ENCODE measurements around the gene ATP5F1E.
"Not testable (repeated sequence)": the region's sequence is repeated elsewhere in the genome, so short reads cannot be mapped to it uniquely, and the experiment has no call there.

Gene ATP5F1E

DNA sequence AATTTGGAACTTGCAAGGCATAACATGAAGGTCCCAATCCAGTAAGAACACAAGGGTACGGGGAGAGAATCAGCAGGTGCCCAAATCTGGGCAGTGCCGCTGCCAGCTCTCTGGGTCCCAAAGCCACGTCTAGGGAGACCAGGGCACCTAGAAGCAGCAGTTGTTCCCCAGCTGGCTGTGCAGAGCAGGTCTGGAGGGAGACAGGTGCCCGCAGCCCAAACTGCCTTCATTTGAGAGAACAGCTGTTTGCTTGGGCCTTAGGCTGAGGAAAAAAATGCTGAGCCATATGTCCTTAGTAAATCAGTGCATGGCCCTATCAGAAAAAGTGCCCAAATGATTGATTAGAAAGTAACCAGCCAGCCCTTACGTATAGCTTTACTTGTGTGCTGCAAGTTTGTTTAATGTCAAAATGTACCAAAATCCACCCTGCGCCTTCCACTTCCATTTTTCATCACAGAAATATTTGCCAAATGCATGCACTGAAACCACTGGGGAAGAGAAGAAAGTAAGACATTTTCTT is 19.6 kb upstream of the ATP5F1E start:
- H3K27ac Mint-ChIP-seq, result no peak overlapping the region
- H3K4me3 Mint-ChIP-seq, result no peak overlapping the region
- H3K36me3 Mint-ChIP-seq (ENCODE audit: low read depth), result no peaks in the 10 kb centered on the region
- DNase-seq (ENCODE audit: low spot score), result no peak
- H3K4me1 Mint-ChIP-seq (ENCODE audit: low read depth), result peaks cover 15% of the 10 kb centered on the region
- no peaks in the 10 kb centered on the region for H3K9me3 Mint-ChIP-seq
- peaks cover 38% of the 10 kb centered on the region for H3K27me3 Mint-ChIP-seq (ENCODE audit: low read depth)

DNA sequence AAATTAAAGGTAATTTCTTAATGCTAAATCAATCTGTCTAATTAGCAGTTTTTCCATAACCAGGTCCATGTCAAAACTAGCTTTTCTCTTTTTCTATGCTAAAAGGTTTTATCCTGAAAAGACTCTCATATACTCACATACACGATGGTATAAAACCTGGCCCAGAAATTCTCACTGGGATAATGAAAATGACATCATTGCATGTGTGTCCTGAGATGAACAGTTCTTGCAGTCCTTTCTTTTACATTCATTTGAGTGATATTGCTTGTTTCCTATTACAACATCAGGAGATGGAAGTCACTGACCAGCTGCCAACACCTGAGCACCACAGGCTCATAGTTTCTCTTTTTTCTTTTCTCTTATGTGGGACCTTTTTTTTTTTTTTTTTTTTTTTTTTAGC is 18.3 kb upstream of the ATP5F1E start:
- no peak overlapping the region for H3K4me3 Mint-ChIP-seq
- no peak overlapping the region for H3K27ac Mint-ChIP-seq
- H3K4me1 Mint-ChIP-seq (ENCODE audit: low read depth), result peaks cover 15% of the 10 kb centered on the region
- H3K9me3 Mint-ChIP-seq, result no peaks in the 10 kb centered on the region
- H3K36me3 Mint-ChIP-seq (ENCODE audit: low read depth), result no peaks in the 10 kb centered on the region
- H3K27me3 Mint-ChIP-seq (ENCODE audit: low read depth), result peaks cover 32% of the 10 kb centered on the region
- DNase-seq (ENCODE audit: low spot score), result no peak

DNA sequence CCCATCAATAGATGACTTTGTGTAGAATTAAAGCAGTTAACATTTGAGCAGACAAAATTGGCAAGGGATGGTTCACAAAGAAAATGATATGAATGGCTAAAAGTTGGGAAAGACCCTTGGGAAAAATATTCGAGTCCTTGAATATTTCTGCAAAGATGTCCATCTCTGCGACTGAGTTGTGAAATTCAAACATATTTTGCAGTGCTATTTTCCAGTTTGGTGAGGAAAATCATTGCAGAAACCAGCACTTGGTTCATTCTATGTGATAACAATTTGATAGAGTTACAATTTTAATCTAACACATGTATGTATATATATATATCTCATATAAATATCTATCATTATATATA is 16.5 kb upstream of the ATP5F1E start:
- Mint-ChIP-seq H3K27ac (no peak overlapping the region), H3K9me3 (no peaks in the 10 kb centered on the region), H3K4me3 (no peak overlapping the region), H3K4me1 (ENCODE audit: low read depth) (peaks cover 17% of the 10 kb centered on the region), H3K27me3 (ENCODE audit: low read depth) (peaks cover 21% of the 10 kb centered on the region), H3K36me3 (ENCODE audit: low read depth) (no peaks in the 10 kb centered on the region)
- DNase-seq (ENCODE audit: low spot score), result no peak

DNA sequence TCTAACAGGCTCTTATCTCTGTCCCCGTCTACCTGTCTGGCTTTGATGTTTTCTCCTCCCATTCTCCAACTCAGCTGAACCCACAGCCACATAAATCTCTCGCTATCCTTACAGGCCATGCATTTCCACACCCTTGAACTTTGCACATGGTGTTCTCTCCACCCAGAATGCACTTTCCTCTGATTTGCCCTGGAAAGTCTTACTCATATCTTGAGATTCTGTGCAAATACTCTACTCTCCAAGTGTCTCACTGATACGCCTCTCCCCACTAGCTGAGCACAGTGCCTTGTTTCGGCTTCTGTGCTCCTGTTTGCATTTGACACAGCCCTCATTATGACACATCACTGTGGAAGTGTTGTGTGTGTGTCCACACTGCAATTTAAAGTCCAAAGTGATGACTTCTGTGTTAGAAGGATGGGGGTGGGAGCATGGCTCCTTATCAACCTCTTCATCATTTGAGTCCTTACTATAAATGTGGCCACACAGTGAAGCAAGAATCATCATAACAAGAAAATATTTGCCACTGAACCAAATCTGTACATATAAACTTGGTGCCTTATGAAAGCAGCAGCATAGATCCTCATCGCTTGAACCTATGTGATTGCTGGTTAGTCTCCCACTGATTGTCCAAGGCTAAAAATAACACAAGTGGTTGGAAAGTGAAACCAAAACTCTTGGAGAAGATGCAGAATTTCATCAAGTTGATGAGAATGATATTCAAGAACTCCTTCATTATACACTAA is 16.0 kb upstream of the ATP5F1E start:
- H3K9me3 Mint-ChIP-seq, result no peaks in the 10 kb centered on the region
- H3K4me3 Mint-ChIP-seq, result no peak overlapping the region
- H3K36me3 Mint-ChIP-seq (ENCODE audit: low read depth), result no peaks in the 10 kb centered on the region
- H3K27me3 Mint-ChIP-seq (ENCODE audit: low read depth), result peaks cover 16% of the 10 kb centered on the region
- H3K27ac Mint-ChIP-seq, result peak overlapping the region; percentile 47
- peak; percentile 53 for DNase-seq (ENCODE audit: low spot score)
- H3K4me1 Mint-ChIP-seq (ENCODE audit: low read depth), result peaks cover 22% of the 10 kb centered on the region

DNA sequence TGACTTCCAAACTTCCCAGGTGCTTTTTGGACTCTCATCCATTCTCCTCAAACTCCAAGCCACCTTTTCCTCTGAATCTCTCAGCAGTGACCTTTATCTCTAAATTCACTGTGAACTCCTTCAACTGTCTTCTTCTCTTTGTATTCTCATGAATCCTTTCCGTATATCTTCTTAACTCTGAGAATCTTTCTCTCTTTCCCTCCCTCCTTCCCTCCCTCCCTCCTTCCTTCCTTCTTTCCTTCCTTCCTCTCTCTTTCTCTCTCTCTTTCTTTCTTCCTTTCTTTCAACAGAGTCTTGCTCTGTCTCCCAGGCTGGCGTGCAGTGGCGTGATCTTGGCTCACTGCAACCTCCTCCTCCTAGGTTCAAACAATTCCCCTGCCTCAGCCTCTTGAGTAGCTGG is 14.7 kb upstream of the ATP5F1E start:
- no peaks in the 10 kb centered on the region for H3K9me3 Mint-ChIP-seq
- no peak for DNase-seq (ENCODE audit: low spot score)
- H3K27me3 Mint-ChIP-seq (ENCODE audit: low read depth), result peaks cover 7% of the 10 kb centered on the region
- H3K27ac Mint-ChIP-seq, result no peak overlapping the region
- peaks cover 21% of the 10 kb centered on the region for H3K4me1 Mint-ChIP-seq (ENCODE audit: low read depth)
- H3K36me3 Mint-ChIP-seq (ENCODE audit: low read depth), result peaks cover 2% of the 10 kb centered on the region
- H3K4me3 Mint-ChIP-seq, result no peak overlapping the region

DNA sequence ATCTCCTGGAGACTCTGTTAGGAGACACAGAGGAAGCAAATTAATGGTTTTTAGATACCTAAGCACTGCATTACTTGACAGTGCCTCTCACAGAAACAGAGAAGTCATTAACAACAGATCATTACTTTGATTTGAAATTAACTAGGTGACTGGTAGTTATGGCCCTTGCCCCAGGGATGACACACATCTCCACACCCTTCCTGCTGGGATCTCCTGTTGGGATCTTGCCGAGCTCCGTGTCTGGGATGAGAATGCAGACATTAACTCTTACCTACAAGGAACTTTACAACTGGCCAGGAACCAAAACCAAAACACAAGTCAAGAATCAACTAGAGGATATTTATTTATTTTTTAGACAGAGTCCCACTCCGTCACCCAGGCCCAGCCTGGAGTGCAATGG is 12.7 kb upstream of the ATP5F1E start:
- no peak overlapping the region for H3K27ac Mint-ChIP-seq

DNA sequence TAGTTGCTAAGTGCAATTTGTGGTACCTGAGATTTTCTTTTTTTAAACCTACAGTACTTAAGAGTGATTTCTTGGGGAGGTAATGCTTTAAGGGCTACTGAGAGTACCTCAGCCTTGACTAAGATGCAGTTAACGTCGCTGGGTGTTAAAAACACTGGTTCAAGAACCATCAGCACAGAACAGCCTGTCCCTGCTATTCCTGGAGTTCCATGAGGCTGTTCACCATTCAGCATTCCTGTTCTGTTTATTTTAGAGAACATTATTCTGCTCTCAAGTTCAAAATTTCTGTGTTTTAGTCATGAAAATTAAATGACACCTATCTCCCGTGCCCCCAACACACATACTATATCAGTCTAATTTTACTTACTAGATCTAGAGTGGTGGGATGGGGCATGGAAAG is 12.2 kb upstream of the ATP5F1E start:
- Mint-ChIP-seq H3K27me3 (ENCODE audit: low read depth) (no peaks in the 10 kb centered on the region), H3K9me3 (no peaks in the 10 kb centered on the region), H3K36me3 (ENCODE audit: low read depth) (peaks cover 18% of the 10 kb centered on the region), H3K27ac (no peak overlapping the region), H3K4me1 (ENCODE audit: low read depth) (peaks cover 36% of the 10 kb centered on the region), H3K4me3 (no peak overlapping the region)
- no peak for DNase-seq (ENCODE audit: low spot score)

More for the DNA sequence above, 12.7 kb upstream of the ATP5F1E start:
- no peaks in the 10 kb centered on the region for H3K9me3 Mint-ChIP-seq
- no peaks in the 10 kb centered on the region for H3K27me3 Mint-ChIP-seq (ENCODE audit: low read depth)
- peaks cover 15% of the 10 kb centered on the region for H3K36me3 Mint-ChIP-seq (ENCODE audit: low read depth)
- no peak overlapping the region for H3K4me3 Mint-ChIP-seq
- H3K4me1 Mint-ChIP-seq (ENCODE audit: low read depth), result peaks cover 33% of the 10 kb centered on the region
- no peak for DNase-seq (ENCODE audit: low spot score)

DNA sequence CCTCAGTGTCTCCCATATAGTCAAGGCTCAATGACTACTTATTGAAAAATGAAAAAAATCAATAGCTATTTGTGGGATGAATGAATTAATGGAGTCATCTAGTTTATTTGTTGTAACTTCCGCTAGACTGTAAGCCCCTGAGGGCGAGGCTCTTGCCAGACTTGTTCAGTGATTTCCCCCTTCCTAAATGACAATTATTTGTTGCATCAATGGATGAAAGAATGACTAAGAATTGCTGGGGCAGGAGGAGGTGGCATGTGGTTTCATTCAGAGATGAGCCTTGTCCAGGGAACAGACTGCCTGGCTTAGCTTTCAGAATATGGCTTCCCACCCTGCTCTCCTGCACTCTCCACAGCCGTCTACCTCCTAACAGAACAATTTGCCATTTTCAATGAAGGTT is 11.6 kb upstream of the ATP5F1E start:
- no peak for DNase-seq (ENCODE audit: low spot score)
- Mint-ChIP-seq H3K4me1 (ENCODE audit: low read depth) (peaks cover 40% of the 10 kb centered on the region), H3K36me3 (ENCODE audit: low read depth) (peaks cover 22% of the 10 kb centered on the region), H3K27ac (peak overlapping the region; percentile 72), H3K27me3 (ENCODE audit: low read depth) (no peaks in the 10 kb centered on the region), H3K4me3 (peak overlapping the region; percentile 78), H3K9me3 (no peaks in the 10 kb centered on the region)

DNA sequence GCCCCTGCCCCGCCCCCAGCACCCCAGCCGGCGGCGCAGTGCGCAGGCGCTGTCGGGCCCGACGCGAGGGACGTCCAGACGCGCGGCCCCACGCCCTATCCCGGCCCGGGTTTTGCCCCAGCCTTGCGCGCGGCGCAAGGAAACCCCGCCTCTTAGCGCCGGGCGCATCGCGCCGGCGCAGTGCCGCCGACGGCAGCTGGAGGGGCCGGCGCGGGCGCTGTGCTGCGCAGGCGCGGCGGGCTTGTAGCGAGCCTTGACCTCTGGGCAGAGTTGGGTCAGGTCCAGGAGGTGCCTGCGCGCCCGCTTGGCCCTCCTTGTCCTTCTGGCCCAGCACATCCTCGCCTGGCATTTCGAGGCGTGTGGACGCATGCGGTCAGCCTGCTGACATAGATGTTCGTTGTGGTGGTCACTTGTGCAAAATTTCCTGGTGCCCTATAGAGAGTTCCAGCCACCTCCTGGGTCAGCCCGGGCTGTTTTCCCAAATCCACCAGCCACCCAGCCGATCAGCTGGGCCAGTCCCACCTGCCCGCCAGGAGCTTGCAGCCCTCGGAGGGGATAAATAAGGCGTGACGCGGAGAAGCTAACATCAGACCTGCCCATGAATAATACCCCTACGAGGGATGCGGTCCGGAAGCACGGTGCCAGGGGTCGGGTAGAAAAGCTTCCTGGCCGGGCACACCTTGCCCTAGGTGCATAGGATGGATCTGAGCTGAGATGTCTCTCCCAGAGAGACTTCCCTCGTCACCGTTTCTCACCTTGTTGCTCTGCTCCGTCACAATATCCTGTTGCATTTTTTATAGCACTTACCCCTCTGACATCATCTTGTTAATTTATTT is 10.9 kb upstream of the ATP5F1E start:
- peak; percentile 96 for DNase-seq (ENCODE audit: low spot score)

DNA sequence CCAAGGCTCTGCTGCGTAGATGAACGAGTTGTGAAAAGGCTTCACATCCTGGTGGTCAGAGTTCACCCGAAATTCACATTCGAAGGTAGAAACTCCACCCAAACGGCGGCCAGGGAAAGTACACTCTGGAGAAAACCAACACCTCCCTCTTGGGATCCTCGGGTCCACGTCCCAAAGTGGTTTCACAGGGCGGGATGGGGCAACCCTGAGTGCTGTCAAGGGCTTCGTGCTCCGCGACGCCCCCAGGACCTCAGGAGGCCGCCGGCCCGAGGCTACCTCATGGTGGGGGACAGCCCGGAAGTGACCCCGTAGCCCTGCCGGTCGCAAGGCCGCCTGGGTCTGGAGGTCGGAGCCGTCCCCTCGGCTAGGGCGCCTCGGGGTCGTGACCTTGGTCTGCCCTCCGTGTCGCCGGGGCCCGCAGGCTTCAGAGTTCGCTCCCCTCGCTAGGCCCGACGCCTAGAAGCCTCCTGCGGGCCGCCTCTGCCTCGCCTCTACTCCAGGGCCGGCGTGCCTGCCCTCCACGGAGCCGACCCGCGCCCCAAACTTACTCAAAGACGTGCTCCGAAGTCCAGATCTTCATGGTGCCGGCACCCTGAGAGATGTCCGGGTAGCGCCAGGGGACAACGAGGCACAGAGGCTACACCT is 10.1 kb upstream of the ATP5F1E start, which contains the start of gene PRELID3B:
Gene PRELID3B (minus strand): TSS at position 636 of the 645 bp plus-strand sequence. CDS start 56 bp downstream, at position 580.
- Mint-ChIP-seq H3K4me1 (ENCODE audit: low read depth) (peaks cover 43% of the 10 kb centered on the region), H3K27me3 (ENCODE audit: low read depth) (no peaks in the 10 kb centered on the region), H3K4me3 (peak within 1 kb of the TSS; percentile 93), H3K9me3 (no peaks in the 10 kb centered on the region), H3K36me3 (ENCODE audit: low read depth) (peaks cover 31% of the 10 kb centered on the region), H3K27ac (peak within 1 kb of the TSS; percentile 95)
- DNase-seq (ENCODE audit: low spot score), result no peak

More for the DNA sequence above, 10.9 kb upstream of the ATP5F1E start:
- peaks cover 24% of the 10 kb centered on the region for H3K36me3 Mint-ChIP-seq (ENCODE audit: low read depth)
- peaks cover 38% of the 10 kb centered on the region for H3K4me1 Mint-ChIP-seq (ENCODE audit: low read depth)
- H3K9me3 Mint-ChIP-seq, result no peaks in the 10 kb centered on the region
- peak overlapping the region; percentile 95 for H3K27ac Mint-ChIP-seq
- H3K27me3 Mint-ChIP-seq (ENCODE audit: low read depth), result no peaks in the 10 kb centered on the region
- peak overlapping the region; percentile 93 for H3K4me3 Mint-ChIP-seq

DNA sequence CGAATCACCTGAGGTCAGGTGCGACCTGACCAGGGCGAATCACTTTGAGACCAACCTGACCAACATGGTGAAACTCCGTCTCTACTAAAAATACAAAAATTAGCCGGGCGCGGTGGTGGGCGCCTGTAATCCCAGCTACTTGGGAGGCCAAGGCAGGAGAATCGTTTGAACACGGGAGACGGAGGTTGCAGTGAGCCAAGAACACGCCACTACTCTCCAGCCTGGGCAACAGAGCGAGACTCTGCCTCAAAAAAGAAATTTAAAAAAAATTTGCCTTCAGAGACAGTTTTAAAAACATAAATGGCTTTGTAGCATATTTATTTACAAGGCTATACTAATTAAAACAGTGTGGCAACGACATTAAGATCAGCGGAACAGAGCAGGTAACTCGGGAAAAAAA is 9.4 kb upstream of the ATP5F1E start:
- peaks cover 39% of the 10 kb centered on the region for H3K36me3 Mint-ChIP-seq (ENCODE audit: low read depth)

DNA sequence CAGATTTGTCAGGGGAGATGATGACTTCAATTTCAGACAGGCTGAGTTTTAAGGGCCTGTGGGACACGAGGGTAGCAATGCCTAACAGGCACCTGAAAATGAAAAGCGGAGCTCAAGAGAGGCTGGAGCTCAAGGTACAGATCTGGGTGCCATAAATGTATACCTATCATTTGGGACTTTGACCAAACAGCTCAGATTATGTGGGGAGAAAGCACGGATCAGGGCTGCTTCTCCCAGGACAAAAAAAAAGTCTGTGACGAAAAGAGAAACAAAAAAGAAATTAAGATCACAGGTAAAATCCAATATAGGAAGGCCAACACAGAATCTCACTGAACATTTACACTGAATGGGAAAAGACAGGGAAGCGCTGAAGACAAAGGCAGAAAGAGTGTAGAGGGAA is 8.5 kb upstream of the ATP5F1E start:
- peak overlapping the region; percentile 67 for H3K27ac Mint-ChIP-seq
- H3K27me3 Mint-ChIP-seq (ENCODE audit: low read depth), result no peaks in the 10 kb centered on the region
- H3K4me1 Mint-ChIP-seq (ENCODE audit: low read depth), result peaks cover 58% of the 10 kb centered on the region
- DNase-seq (ENCODE audit: low spot score), result no peak
- no peaks in the 10 kb centered on the region for H3K9me3 Mint-ChIP-seq
- H3K36me3 Mint-ChIP-seq (ENCODE audit: low read depth), result peaks cover 47% of the 10 kb centered on the region
- peak overlapping the region; percentile 82 for H3K4me3 Mint-ChIP-seq

More for the DNA sequence above, 9.4 kb upstream of the ATP5F1E start:
- peaks cover 51% of the 10 kb centered on the region for H3K4me1 Mint-ChIP-seq (ENCODE audit: low read depth)
- H3K4me3 Mint-ChIP-seq, result peak overlapping the region; percentile 82
- not testable (repeated sequence) for H3K27me3 Mint-ChIP-seq (ENCODE audit: low read depth); H3K9me3 Mint-ChIP-seq; DNase-seq (ENCODE audit: low spot score)
- peak overlapping the region; percentile 67 for H3K27ac Mint-ChIP-seq

DNA sequence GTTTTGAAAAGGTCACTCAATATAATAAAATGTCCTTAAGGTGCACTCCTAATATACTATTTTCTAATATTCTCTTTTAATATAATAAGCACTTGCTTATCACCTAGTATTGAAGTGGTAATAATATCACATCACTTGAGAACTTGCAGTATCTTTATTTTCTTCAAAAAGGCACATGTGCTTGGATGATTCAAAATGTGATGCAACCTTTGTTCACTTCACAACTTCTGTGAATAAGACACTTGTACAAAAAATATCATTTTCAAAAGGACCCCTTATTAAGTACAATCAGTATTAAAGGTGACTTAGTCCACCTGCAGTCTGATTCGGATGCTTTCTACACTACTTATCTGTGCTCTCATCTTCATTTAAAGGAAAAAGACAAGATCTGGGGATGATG is 7.1 kb upstream of the ATP5F1E start:
- Mint-ChIP-seq H3K4me3 (peak overlapping the region; percentile 82), H3K27ac (peak overlapping the region; percentile 43), H3K4me1 (ENCODE audit: low read depth) (peaks cover 67% of the 10 kb centered on the region), H3K36me3 (ENCODE audit: low read depth) (peaks cover 58% of the 10 kb centered on the region), H3K9me3 (no peaks in the 10 kb centered on the region), H3K27me3 (ENCODE audit: low read depth) (no peaks in the 10 kb centered on the region)
- DNase-seq (ENCODE audit: low spot score), result no peak

DNA sequence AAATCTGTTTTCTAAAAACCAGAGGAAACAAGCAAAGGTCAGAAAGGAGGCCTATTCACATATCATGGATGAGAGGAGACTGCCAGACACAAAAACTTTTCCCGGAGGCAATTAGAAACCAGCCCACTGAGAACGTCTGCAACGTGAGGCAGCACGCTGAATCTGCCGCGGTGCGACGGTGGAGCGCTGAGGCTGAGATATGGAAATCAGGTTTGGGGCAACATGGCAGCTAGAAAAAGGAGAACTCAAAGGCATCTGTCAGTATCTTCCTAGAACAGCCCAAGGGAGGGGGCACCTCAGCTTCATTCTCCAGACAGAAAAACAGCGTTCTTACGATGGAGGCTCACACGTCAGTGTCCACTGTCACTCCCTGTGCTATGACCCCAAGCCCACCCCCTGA is 5.3 kb upstream of the ATP5F1E start:
- Mint-ChIP-seq H3K27me3 (ENCODE audit: low read depth) (no peaks in the 10 kb centered on the region), H3K9me3 (no peaks in the 10 kb centered on the region), H3K27ac (no peak overlapping the region), H3K36me3 (ENCODE audit: low read depth) (peaks cover 68% of the 10 kb centered on the region), H3K4me1 (ENCODE audit: low read depth) (peaks cover 59% of the 10 kb centered on the region), H3K4me3 (peak overlapping the region; percentile 18)
- no peak for DNase-seq (ENCODE audit: low spot score)

All from T-helper 2 cell treated with Interferon-gamma antibody and Interleukin-4, amounts not matched to agents 5 μg/mL and 100 μg/mL, for 36 hours (primary cell).